DMS153 treated with DMSO at 0.1 percent for 48 hours (cell line): Measurements from ENCODE around the gene SUPT3H.
"Not testable (repeated sequence)": the region's sequence is repeated elsewhere in the genome, so short reads cannot be mapped to it uniquely, and the experiment has no call there.

Experiments used
- DNase-seq: peaks from one replicate; lab custom pipeline; 2025; ENCODE audit not compliant: unreplicated experiment; lab: John Stamatoyannopoulos, UW

SUPT3H gene

GRCh38 chr6:45326698-45327417 is 50.9 kb downstream of the SUPT3H start:
- no peak for DNase-seq

DNA sequence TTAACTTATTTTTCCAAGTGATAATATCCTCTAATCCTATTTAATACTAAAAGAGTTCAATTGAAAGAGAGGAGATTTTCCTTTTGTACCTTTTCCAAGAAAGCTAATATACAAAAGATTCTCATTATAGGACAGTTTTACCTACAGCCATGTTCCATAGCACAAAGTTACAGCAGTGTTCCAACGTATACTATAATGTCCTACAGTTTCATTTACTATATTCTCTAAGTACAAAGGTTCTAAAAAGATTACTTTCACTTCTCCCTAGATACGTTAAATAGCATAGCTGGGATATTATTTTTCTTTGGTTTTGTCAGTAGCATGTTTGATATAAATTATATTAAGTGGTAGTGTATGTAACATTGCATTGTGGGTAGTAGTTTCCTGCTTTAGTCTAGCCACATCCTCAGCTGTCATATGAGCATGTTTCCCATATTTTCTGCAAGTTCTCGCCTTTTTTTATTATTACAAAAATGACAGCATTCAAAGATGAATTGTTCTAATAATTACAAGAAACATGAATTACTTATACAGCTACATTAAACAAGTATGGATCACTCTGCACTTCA is 54.0 kb downstream of the SUPT3H start:
- no peak for DNase-seq

- no peak for DNase-seq
These were observed 57.4 kb downstream of the SUPT3H start for GRCh38 chr6:45320349-45320748.

DNA sequence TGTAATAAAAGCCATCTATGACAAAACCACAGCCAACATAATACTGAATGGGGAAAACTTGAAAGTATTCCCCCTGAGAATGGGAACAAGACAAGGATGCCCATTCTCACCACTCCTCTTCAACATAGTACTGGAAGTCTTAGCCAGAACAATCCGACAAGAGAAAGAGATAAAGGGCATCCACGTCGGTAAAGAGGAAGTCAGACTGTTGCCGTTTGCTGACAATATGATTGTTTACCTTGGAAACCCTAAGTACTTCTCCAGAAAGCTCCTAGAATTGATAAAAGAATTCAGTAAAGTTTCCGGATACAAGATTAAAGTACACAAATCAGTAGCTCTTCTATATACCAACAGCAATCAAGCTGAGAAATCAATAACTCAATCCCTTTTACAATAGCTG is 63.6 kb downstream of the SUPT3H start:
- no peak for DNase-seq

DNA sequence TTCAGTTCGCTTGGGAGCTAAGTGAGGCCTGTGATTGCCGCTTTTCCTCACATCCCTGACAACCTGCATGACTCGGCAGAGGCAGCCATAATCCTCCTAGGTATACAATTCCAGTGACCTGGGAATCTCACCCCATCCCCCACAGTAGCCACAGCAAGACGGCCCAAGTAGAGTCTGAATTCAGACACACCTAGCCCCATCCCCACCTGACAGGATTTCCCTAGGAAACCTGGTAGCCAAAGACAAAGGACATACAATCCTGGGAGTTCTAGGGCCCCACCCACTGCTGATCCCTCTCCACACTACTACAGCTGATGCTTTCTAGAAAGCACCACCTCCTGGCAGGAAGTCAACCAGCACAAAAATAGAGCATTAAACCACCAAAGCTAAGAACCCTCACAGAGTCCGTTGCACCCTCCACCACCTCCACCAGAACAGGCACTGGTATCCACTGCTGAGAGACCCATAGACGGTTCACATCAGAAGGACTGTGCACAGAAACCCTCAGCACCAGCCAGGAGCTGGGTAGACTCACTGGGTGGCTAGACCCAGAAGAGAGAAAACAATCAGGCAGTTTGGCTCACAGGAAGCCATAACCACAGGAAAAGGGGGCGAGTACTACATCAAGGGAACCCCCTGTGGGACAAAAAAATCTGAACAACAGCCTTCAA is 67.5 kb downstream of the SUPT3H start:
- DNase-seq: no peak

DNA sequence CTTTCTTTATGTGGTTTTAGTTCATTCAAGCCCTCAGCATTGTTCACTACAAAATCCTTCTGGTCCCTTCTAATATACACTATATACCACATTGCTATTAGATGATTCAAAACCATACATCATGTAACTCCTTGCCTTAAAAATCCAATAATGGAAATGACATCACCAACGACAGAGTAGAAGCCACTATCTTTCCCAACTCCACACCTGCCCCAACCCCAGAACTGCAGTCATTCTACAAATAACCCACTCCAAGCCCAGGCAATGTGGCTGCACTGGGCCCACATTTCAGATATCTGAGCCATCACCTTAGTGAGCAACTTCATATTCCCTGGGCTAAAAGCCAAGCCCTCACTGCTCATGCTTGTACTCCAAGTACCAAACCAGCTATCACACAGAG is 72.2 kb downstream of the SUPT3H start:
- DNase-seq: no peak

- DNase-seq: no peak
These were observed 74.9 kb downstream of the SUPT3H start for GRCh38 chr6:45302832-45303231.

DNA sequence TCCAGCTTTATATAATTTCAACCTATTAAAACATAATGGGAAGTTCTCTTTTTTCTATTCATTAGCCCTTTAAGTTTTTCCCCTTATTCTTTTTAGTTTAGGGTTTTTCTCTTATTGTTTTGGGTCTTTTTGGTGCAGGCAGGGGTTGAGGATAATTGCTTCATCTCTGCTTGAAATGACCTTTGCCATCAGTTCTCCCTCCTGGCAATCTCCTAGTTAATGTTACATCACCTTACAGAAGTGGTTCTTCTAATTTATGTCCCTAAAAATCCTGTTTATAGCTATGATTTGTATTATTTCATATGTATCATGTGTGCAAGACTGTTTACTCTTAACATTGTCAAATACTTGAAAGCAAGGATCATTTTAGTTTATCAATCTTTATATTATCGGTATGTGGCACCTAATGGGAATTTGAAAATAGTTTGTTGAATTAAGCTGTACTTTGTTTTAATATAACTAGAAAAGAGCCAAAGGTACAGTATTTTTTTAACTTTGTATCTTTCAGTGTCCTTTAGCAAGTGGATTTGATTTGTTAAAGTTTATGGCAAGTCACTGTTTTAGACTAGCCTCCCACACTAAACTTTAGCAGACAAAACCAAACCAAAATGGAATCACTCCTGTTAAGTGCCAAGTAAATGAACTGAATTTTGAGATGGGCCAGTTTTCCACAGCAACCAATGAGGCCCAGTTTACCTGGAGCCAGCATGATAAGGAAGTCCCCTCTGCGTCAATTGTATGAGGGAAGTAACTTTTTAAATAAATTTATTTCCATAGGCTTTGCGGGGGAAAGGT is 76.2 kb downstream of the SUPT3H start:
- DNase-seq: no peak

GRCh38 chr6:45300736-45301135 is 77.0 kb downstream of the SUPT3H start:
- no peak for DNase-seq

DNA sequence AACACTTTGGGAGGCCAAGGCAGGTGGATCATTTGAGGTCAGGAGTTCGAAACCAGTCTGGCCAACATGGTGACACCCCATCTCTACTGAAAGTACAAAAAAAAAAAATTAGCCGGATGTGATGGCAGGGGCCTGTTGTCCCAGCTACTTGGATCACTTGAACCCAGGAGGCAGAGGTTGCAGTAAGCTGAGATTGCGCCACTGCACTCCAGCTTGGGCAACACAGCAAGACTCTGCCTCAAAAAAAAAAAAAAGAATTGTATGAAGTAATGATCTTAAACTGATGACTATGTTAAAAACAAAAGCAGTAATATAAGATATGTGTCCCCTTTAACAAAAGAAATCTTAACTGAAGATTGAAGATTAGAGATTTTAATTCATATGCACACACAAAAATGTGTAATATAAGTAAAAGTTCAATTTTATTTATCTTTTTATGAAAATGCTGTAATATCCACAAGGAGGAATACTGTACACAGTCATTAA is 78.6 kb downstream of the SUPT3H start:
- no peak for DNase-seq

- no peak for DNase-seq
These were observed 80.4 kb downstream of the SUPT3H start for GRCh38 chr6:45297320-45297719.

- not testable (repeated sequence) for DNase-seq
These were observed 83.6 kb downstream of the SUPT3H start for GRCh38 chr6:45294065-45294701.

GRCh38 chr6:45293306-45293705 is 84.4 kb downstream of the SUPT3H start:
- no peak for DNase-seq

- no peak for DNase-seq
These were observed 87.8 kb downstream of the SUPT3H start for GRCh38 chr6:45289751-45290514.

DNA sequence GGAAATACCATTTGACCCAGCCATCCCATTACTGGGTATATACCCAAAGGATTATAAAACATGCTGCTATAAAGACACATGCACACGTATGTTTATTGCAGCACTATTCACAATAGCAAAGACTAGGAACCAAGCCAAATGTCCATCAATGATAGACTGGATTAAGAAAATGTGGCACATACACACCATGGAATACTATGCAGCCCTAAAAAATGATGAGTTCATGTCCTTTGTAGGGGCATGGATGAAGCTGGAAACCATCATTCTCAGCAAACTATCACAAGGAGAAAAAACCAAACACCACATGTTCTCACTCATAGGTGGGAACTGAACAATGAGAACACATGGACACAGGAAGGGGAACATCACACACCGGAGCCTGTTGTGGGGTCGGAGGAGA is 91.0 kb downstream of the SUPT3H start:
- not testable (repeated sequence) for DNase-seq

DNA sequence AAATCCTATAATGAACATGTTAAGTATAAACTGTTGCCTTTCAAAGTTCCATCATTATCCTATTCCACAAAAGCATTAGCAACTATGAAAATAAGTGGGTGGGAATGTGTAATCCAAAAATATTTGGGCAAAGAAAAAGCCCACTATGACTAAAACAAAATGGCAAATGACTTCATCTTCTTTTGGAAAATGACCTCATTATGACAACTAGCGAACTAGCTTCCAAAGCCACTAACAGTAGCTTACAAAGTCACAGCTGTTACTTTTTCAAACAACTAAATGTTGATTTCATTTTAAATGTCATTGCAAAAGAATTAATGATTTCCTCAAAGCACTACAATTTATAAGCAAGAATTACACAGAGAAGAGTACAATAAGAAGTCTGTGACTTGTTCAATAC is 99.4 kb downstream of the SUPT3H start:
- no peak for DNase-seq

DNA sequence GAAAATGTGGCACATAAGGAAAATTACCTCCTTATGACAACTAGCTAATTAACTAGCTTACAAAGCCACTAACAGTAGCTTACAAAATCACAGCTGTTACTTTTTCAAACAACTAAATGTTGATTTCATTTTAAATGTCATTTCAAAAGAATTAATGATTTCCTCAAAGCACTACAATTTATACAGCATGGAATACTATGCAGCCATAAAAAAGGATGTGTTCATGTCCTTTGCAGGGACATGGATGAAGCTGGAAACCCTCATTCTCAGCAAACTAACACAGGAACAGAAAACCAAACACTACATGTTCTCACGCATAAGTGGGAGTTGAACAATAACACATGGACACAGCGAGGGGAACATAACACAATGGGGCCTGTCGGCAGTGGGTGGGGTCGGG is 100.0 kb downstream of the SUPT3H start:
- DNase-seq: not testable (repeated sequence)

GRCh38 chr6:45275358-45275757 is 102.4 kb downstream of the SUPT3H start:
- no peak for DNase-seq

DNA sequence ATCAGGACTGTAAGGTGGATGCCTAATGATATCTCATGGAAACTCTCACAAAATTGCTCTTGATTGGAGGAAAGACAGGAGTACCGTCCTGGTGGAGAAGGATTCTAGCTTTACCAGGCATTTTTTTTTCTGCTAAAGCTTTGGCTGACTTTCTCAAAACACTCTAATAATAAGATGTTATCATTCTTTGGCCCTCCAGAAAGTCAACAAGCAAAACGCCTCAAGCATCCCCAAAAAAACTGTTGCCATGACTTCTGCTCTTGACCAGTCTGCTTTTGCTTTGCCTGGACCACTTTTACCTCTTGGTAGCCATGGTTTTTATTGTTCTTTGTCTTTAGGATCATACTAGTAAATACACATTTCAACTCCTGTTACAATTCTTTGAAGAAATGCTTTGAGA is 105.1 kb downstream of the SUPT3H start:
- DNase-seq: no peak

GRCh38 chr6:45265246-45265645 is 112.5 kb downstream of the SUPT3H start:
- no peak for DNase-seq
